ENCODE results near the gene ZKSCAN2. TPM values are rescaled to one million over a fixed set of nuclear protein-coding genes. Genes with fewer than 3 reads are reported as not detected.

ZKSCAN2 gene
- total and polyA plus RNA-seq, 3 experiments from 2014 or later, result 0.94 to 7.2 (median 5.4) TPM

GRCh38 chr16:25219070-25219737 is 38.4 kb downstream of the ZKSCAN2 start:
- Histone ChIP-seq H3K4me3 (ENCODE audit: low read length) (no peak overlapping the region), H3K27ac (ENCODE audit: low read depth, low read length) (no peak overlapping the region), H3K9me3 (ENCODE audit: low read length) (no peaks in the 10 kb centered on the region), H3K27me3 (ENCODE audit: insufficient read depth, low read length, poor library complexity, severe bottlenecking) (no peaks in the 10 kb centered on the region), H3K4me1 (ENCODE audit: insufficient read depth, low read length) (no peaks in the 10 kb centered on the region), H3K36me3 (ENCODE audit: insufficient read depth, low read length) (no peaks in the 10 kb centered on the region)
- Mint-ChIP-seq H3K4me3 (no peak overlapping the region), H3K4me1 (no peaks in the 10 kb centered on the region), H3K27ac (no peak overlapping the region), H3K36me3 (no peaks in the 10 kb centered on the region), H3K9me3 (no peaks in the 10 kb centered on the region), H3K27me3 (peaks cover 4 to 6% of the 10 kb centered on the region in 2 donors)
- CTCF ChIA-PET, result interaction anchor here (4.3 kb wide), 1 partner anchor 14 kb away, joined by 12 read pairs; no protein-coding TSS in a partner anchor
- no peak for DNase-seq
- POLR2A ChIA-PET, result interaction anchor here (0.6 kb wide), 1 partner anchor 1213 kb away, joined by 3 read pairs; no protein-coding TSS in a partner anchor

GRCh38 chr16:25217921-25218320 is 39.7 kb downstream of the ZKSCAN2 start:
- ChIA-PET CTCF (interaction anchor here (4.3 kb wide), 1 partner anchor 15 kb away, joined by 12 read pairs; no protein-coding TSS in a partner anchor), POLR2A (no interaction called here)
- no peak for DNase-seq
- Histone ChIP-seq H3K4me1 (ENCODE audit: insufficient read depth, low read length) (no peaks in the 10 kb centered on the region), H3K27me3 (ENCODE audit: insufficient read depth, low read length, poor library complexity, severe bottlenecking) (no peaks in the 10 kb centered on the region), H3K4me3 (ENCODE audit: low read length) (no peak overlapping the region), H3K36me3 (ENCODE audit: insufficient read depth, low read length) (no peaks in the 10 kb centered on the region), H3K9me3 (ENCODE audit: low read length) (no peaks in the 10 kb centered on the region), H3K27ac (ENCODE audit: low read depth, low read length) (no peak overlapping the region)
- H3K36me3 Mint-ChIP-seq, result no peaks in the 10 kb centered on the region
- no peaks in the 10 kb centered on the region for H3K4me1 Mint-ChIP-seq
- H3K4me3 Mint-ChIP-seq, result no peak overlapping the region
- H3K27me3 Mint-ChIP-seq, result peaks cover 4 to 6% of the 10 kb centered on the region in 2 donors
- no peaks in the 10 kb centered on the region for H3K9me3 Mint-ChIP-seq
- peak overlapping the region in 1 of 8 donors; percentile 0 for H3K27ac Mint-ChIP-seq

GRCh38 chr16:25217112-25217511 is 40.5 kb downstream of the ZKSCAN2 start:
- peaks cover 4 to 6% of the 10 kb centered on the region in 2 donors for H3K27me3 Mint-ChIP-seq
- no peaks in the 10 kb centered on the region for H3K4me1 Mint-ChIP-seq
- H3K4me1 ChIP-seq (ENCODE audit: insufficient read depth, low read length), result no peaks in the 10 kb centered on the region
- no peak overlapping the region for H3K4me3 Mint-ChIP-seq
- no peaks in the 10 kb centered on the region for H3K9me3 Mint-ChIP-seq
- no peak for DNase-seq
- no peaks in the 10 kb centered on the region for H3K9me3 ChIP-seq (ENCODE audit: low read length)
- H3K27ac ChIP-seq (ENCODE audit: low read depth, low read length), result no peak overlapping the region
- H3K27me3 ChIP-seq (ENCODE audit: insufficient read depth, low read length, poor library complexity, severe bottlenecking), result no peaks in the 10 kb centered on the region
- no peaks in the 10 kb centered on the region for H3K36me3 Mint-ChIP-seq
- ChIA-PET CTCF (interaction anchor here (1.7 to 4.3 kb wide), 2 partner anchors 8 to 16 kb away, joined by 7 to 12 read pairs; no protein-coding TSS in a partner anchor), POLR2A (no interaction called here)
- H3K4me3 ChIP-seq (ENCODE audit: low read length), result no peak overlapping the region
- no peaks in the 10 kb centered on the region for H3K36me3 ChIP-seq (ENCODE audit: insufficient read depth, low read length)
- no peak overlapping the region for H3K27ac Mint-ChIP-seq

- ChIA-PET CTCF (no interaction called here), POLR2A (no interaction called here)
- no peak overlapping the region for H3K27ac ChIP-seq (ENCODE audit: low read depth, low read length)
- Mint-ChIP-seq H3K4me1 (no peaks in the 10 kb centered on the region), H3K27ac (no peak overlapping the region), H3K36me3 (no peaks in the 10 kb centered on the region), H3K9me3 (no peaks in the 10 kb centered on the region), H3K27me3 (peaks cover 4% of the 10 kb centered on the region in 2 donors), H3K4me3 (no peak overlapping the region)
- no peaks in the 10 kb centered on the region for H3K36me3 ChIP-seq (ENCODE audit: insufficient read depth, low read length)
- DNase-seq, result no peak
- no peaks in the 10 kb centered on the region for H3K4me1 ChIP-seq (ENCODE audit: insufficient read depth, low read length)
- H3K9me3 ChIP-seq (ENCODE audit: low read length), result no peaks in the 10 kb centered on the region
- no peak overlapping the region for H3K4me3 ChIP-seq (ENCODE audit: low read length)
- H3K27me3 ChIP-seq (ENCODE audit: insufficient read depth, low read length, poor library complexity, severe bottlenecking), result no peaks in the 10 kb centered on the region
Measured at GRCh38 chr16:25213709-25214397, 43.8 kb downstream of the ZKSCAN2 start.

- Histone ChIP-seq H3K4me1 (ENCODE audit: insufficient read depth, low read length) (no peaks in the 10 kb centered on the region), H3K27ac (ENCODE audit: low read depth, low read length) (no peak overlapping the region), H3K36me3 (ENCODE audit: insufficient read depth, low read length) (no peaks in the 10 kb centered on the region), H3K27me3 (ENCODE audit: insufficient read depth, low read length, poor library complexity, severe bottlenecking) (no peaks in the 10 kb centered on the region), H3K4me3 (ENCODE audit: low read length) (no peak overlapping the region), H3K9me3 (ENCODE audit: low read length) (no peaks in the 10 kb centered on the region)
- DNase-seq, result no peak
- H3K9me3 Mint-ChIP-seq, result no peaks in the 10 kb centered on the region
- no peak overlapping the region for H3K27ac Mint-ChIP-seq
- ChIA-PET POLR2A (no interaction called here), CTCF (no interaction called here)
- no peak overlapping the region for H3K4me3 Mint-ChIP-seq
- no peaks in the 10 kb centered on the region for H3K36me3 Mint-ChIP-seq
- no peaks in the 10 kb centered on the region for H3K4me1 Mint-ChIP-seq
- peaks cover 0 to 4% of the 10 kb centered on the region in 2 donors for H3K27me3 Mint-ChIP-seq
Measured at GRCh38 chr16:25212636-25213035, 45.0 kb downstream of the ZKSCAN2 start.

GRCh38 chr16:25210758-25211157 is 46.9 kb downstream of the ZKSCAN2 start:
- ChIA-PET POLR2A (no interaction called here), CTCF (no interaction called here)
- H3K36me3 ChIP-seq (ENCODE audit: insufficient read depth, low read length), result no peaks in the 10 kb centered on the region
- no peaks in the 10 kb centered on the region for H3K9me3 Mint-ChIP-seq
- no peak overlapping the region for H3K27ac ChIP-seq (ENCODE audit: low read depth, low read length)
- H3K4me1 ChIP-seq (ENCODE audit: insufficient read depth, low read length), result no peaks in the 10 kb centered on the region
- no peaks in the 10 kb centered on the region for H3K36me3 Mint-ChIP-seq
- DNase-seq, result no peak
- H3K27me3 ChIP-seq (ENCODE audit: insufficient read depth, low read length, poor library complexity, severe bottlenecking), result no peaks in the 10 kb centered on the region
- H3K27ac Mint-ChIP-seq, result no peak overlapping the region
- no peaks in the 10 kb centered on the region for H3K9me3 ChIP-seq (ENCODE audit: low read length)
- H3K4me3 Mint-ChIP-seq, result no peak overlapping the region
- no peaks in the 10 kb centered on the region for H3K27me3 Mint-ChIP-seq
- no peak overlapping the region for H3K4me3 ChIP-seq (ENCODE audit: low read length)
- no peaks in the 10 kb centered on the region for H3K4me1 Mint-ChIP-seq

- no peaks in the 10 kb centered on the region for H3K4me1 Mint-ChIP-seq
- no peaks in the 10 kb centered on the region for H3K27me3 Mint-ChIP-seq
- DNase-seq, result no peak
- H3K27me3 ChIP-seq (ENCODE audit: insufficient read depth, low read length, poor library complexity, severe bottlenecking), result no peaks in the 10 kb centered on the region
- H3K4me1 ChIP-seq (ENCODE audit: insufficient read depth, low read length), result no peaks in the 10 kb centered on the region
- H3K9me3 Mint-ChIP-seq, result no peaks in the 10 kb centered on the region
- H3K27ac Mint-ChIP-seq, result no peak overlapping the region
- no peaks in the 10 kb centered on the region for H3K36me3 Mint-ChIP-seq
- ChIA-PET CTCF (no interaction called here), POLR2A (no interaction called here)
- H3K4me3 Mint-ChIP-seq, result no peak overlapping the region
- no peak overlapping the region for H3K4me3 ChIP-seq (ENCODE audit: low read length)
- H3K36me3 ChIP-seq (ENCODE audit: insufficient read depth, low read length), result no peaks in the 10 kb centered on the region
- no peak overlapping the region for H3K27ac ChIP-seq (ENCODE audit: low read depth, low read length)
- no peaks in the 10 kb centered on the region for H3K9me3 ChIP-seq (ENCODE audit: low read length)
Measured at GRCh38 chr16:25199457-25199856, 58.2 kb downstream of the ZKSCAN2 start.

- Mint-ChIP-seq H3K27ac (no peak overlapping the region), H3K4me1 (no peaks in the 10 kb centered on the region), H3K36me3 (no peaks in the 10 kb centered on the region), H3K27me3 (no peaks in the 10 kb centered on the region), H3K4me3 (no peak overlapping the region), H3K9me3 (no peaks in the 10 kb centered on the region)
- Histone ChIP-seq H3K27me3 (ENCODE audit: insufficient read depth, low read length, poor library complexity, severe bottlenecking) (no peaks in the 10 kb centered on the region), H3K4me1 (ENCODE audit: insufficient read depth, low read length) (no peaks in the 10 kb centered on the region), H3K4me3 (ENCODE audit: low read length) (no peak overlapping the region), H3K27ac (ENCODE audit: low read depth, low read length) (no peak overlapping the region), H3K36me3 (ENCODE audit: insufficient read depth, low read length) (no peaks in the 10 kb centered on the region), H3K9me3 (ENCODE audit: low read length) (no peaks in the 10 kb centered on the region)
- ChIA-PET CTCF (no interaction called here), POLR2A (interaction anchor here (0.6 kb wide), 1 partner anchor 1719 kb away, joined by 3 read pairs; no protein-coding TSS in a partner anchor)
- no peak for DNase-seq
Measured at GRCh38 chr16:25198021-25198420, 59.6 kb downstream of the ZKSCAN2 start.

All from CD8-positive, alpha-beta memory T cell (primary cell).